BE2C (cell line): ENCODE measurements around the gene STX16.

Experiments
- DNase-seq: peaks from one replicate; pipeline ENCODE4 v3.0.0-alpha.2; 2020
- H3K27me3 ChIP-seq: fragments of 250-450 bp; sonication (Bioruptor Pico); 2 replicates; pipeline ENCODE4 v1.5.1; 2020; ENCODE audit warnings: mild to moderate bottlenecking
- H3K36me3 ChIP-seq: fragments of 250-450 bp; sonication (Bioruptor Pico); 2 replicates; pipeline ENCODE4 v1.5.1; 2020; ENCODE audit warnings: mild to moderate bottlenecking
- H3K4me1 ChIP-seq: fragments of 250-450 bp; sonication (Bioruptor Pico); 2 replicates; pipeline ENCODE4 v1.5.1; 2020
- H3K4me3 ChIP-seq: 2 replicates; pipeline ENCODE4 v1.5.1; 2011; ENCODE audit warnings: low read depth, low read length
- H3K9me3 ChIP-seq: fragments of 250-450 bp; sonication (Bioruptor Pico); 2 replicates; pipeline ENCODE4 v1.5.1; 2020
- TF ChIP-seq, protein P1 (sequence below): IDR thresholded peaks from 2 replicates; pipeline ENCODE4 v1.5.1; 2012; ENCODE audit warnings: mild to moderate bottlenecking, low read depth, low read length

STX16 gene

GRCh38 chr20:58709013-58709702 is 58.1 kb downstream of the STX16 start:
- Histone ChIP-seq H3K27me3 (no peaks in the 10 kb centered on the region), H3K36me3 (peaks cover 4% of the 10 kb centered on the region; the same call in 1 of the 2 replicates), H3K4me3 (no peak overlapping the region), H3K9me3 (no peaks in the 10 kb centered on the region), H3K4me1 (peaks cover 3% of the 10 kb centered on the region; the same call in 1 of the 2 replicates)
- TF ChIP-seq, protein P1, sequence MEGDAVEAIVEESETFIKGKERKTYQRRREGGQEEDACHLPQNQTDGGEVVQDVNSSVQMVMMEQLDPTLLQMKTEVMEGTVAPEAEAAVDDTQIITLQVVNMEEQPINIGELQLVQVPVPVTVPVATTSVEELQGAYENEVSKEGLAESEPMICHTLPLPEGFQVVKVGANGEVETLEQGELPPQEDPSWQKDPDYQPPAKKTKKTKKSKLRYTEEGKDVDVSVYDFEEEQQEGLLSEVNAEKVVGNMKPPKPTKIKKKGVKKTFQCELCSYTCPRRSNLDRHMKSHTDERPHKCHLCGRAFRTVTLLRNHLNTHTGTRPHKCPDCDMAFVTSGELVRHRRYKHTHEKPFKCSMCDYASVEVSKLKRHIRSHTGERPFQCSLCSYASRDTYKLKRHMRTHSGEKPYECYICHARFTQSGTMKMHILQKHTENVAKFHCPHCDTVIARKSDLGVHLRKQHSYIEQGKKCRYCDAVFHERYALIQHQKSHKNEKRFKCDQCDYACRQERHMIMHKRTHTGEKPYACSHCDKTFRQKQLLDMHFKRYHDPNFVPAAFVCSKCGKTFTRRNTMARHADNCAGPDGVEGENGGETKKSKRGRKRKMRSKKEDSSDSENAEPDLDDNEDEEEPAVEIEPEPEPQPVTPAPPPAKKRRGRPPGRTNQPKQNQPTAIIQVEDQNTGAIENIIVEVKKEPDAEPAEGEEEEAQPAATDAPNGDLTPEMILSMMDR, result no peak
- no peak for DNase-seq

DNA sequence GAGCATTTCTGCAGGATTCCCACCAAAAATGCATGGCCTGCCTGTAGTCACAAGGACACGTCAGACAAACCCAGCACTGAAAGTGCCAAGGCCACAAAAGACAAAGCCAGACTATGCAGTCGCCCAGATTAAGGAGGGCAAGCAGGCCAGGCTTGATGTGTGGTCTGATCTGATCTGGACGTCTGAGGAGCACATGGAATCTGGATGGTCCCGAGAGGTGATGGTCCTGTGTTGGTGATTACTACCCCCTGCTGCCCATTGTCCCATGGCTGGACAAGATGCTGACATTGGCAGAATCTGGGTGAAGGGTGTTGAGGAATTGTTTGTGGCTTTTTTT is 58.6 kb downstream of the STX16 start:
- no peak overlapping the region for H3K4me3 ChIP-seq
- DNase-seq, result no peak
- H3K4me1 ChIP-seq, result peaks cover 3% of the 10 kb centered on the region; the same call in 1 of the 2 replicates
- no peaks in the 10 kb centered on the region for H3K9me3 ChIP-seq
- TF ChIP-seq, protein P1, result no peak
- no peaks in the 10 kb centered on the region for H3K27me3 ChIP-seq
- no peaks in the 10 kb centered on the region for H3K36me3 ChIP-seq

- H3K9me3 ChIP-seq, result no peaks in the 10 kb centered on the region
- no peaks in the 10 kb centered on the region for H3K36me3 ChIP-seq
- H3K4me1 ChIP-seq, result no peaks in the 10 kb centered on the region
- DNase-seq, result no peak
- H3K27me3 ChIP-seq, result no peaks in the 10 kb centered on the region
- H3K4me3 ChIP-seq, result no peak overlapping the region
- TF ChIP-seq, protein P1, result no peak
Measured at GRCh38 chr20:58710481-58711265, 59.6 kb downstream of the STX16 start.

DNA sequence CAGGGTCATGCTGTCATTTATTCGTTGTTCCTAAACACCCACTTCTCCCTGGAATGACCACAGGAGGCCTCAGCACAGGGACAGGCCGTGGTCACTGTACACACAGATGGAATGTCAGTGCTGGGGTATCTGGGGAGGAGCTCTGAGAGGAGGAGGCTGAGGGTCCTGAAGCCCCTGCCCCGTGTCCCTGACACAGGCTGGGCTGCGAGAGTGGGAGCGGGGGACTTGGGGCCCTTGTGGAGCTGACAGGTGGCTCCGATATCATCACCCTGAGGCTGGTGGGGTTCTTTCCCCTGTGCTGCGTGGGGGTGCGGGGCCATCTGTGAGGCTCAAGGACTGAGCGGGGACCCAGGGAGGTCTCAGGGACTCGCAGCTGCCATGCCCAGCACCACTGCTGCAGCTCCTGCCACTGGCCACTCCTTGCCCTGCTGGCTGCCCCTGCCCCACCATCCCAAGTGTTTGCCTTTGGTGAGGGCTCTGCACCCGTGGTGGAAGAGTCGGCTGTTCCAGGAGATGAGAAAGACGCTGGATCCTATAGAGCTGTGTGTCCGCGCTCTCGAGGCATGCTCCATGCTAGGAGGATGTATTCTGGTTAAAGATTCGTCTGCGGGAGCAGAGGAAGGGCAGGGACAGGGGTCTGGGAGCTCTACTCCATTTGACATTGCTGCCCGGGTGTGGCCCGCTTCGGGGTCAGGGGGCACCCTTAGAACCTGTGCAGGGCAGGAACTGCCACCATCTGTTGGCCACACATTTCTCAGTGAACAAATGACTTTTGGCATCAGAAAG is 60.4 kb downstream of the STX16 start:
- peak; percentile 6 for DNase-seq
- Histone ChIP-seq H3K4me1 (peaks cover 1% of the 10 kb centered on the region), H3K36me3 (no peaks in the 10 kb centered on the region), H3K4me3 (no peak overlapping the region), H3K27me3 (no peaks in the 10 kb centered on the region), H3K9me3 (no peaks in the 10 kb centered on the region)
- TF ChIP-seq, protein P1, result no peak

GRCh38 chr20:58712151-58712791 is 61.2 kb downstream of the STX16 start:
- H3K36me3 ChIP-seq, result no peaks in the 10 kb centered on the region
- no peak overlapping the region for H3K4me3 ChIP-seq
- DNase-seq, result no peak
- TF ChIP-seq, protein P1, result no peak
- no peaks in the 10 kb centered on the region for H3K27me3 ChIP-seq
- no peaks in the 10 kb centered on the region for H3K9me3 ChIP-seq
- peaks cover 8% of the 10 kb centered on the region for H3K4me1 ChIP-seq
